Choroid plexus epithelial cell (primary cell): ENCODE results near the gene FBXO41.

ENCODE experiments used
- DNase-seq: peaks from one replicate; pipeline ENCODE4 v3.0.0-alpha.2; 2010; ENCODE audit warnings: low read depth
- H3K4me3 ChIP-seq: 2 replicates; pipeline ENCODE4 v1.5.1; 2011; ENCODE audit warnings: low read depth, mild to moderate bottlenecking, control low read depth, low read length, moderate library complexity
- TF ChIP-seq, protein P1 (sequence below): conservative IDR thresholded peaks from 2 replicates; pipeline ENCODE4 v1.5.1; 2011; ENCODE audit warnings: low read depth, mild to moderate bottlenecking, control low read depth, inconsistent platforms, low read length, moderate library complexity

FBXO41 gene

DNA sequence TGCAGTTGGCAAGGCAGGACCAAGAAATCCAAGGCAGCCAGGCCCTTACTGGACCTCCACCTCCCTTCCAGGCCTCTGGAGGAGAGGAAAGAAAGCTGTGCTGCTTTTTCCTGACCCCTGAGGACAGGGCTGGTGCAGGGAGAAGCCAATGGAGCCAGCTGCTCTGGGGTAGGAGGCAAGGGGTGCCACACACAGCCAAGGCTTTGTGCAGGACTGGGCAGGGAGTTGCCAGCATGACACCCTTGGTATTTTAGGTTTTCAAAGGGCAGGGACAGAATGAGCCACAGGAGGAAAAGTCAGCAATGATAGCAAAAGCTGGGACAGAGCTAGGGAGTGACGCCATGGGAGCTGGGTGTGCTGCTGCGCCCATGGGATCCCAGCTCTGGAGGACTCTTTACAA is 27.3 kb downstream of the FBXO41 start:
- no peak overlapping the region for H3K4me3 ChIP-seq
- DNase-seq = no peak
- TF ChIP-seq, protein P1, sequence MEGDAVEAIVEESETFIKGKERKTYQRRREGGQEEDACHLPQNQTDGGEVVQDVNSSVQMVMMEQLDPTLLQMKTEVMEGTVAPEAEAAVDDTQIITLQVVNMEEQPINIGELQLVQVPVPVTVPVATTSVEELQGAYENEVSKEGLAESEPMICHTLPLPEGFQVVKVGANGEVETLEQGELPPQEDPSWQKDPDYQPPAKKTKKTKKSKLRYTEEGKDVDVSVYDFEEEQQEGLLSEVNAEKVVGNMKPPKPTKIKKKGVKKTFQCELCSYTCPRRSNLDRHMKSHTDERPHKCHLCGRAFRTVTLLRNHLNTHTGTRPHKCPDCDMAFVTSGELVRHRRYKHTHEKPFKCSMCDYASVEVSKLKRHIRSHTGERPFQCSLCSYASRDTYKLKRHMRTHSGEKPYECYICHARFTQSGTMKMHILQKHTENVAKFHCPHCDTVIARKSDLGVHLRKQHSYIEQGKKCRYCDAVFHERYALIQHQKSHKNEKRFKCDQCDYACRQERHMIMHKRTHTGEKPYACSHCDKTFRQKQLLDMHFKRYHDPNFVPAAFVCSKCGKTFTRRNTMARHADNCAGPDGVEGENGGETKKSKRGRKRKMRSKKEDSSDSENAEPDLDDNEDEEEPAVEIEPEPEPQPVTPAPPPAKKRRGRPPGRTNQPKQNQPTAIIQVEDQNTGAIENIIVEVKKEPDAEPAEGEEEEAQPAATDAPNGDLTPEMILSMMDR = no peak

DNA sequence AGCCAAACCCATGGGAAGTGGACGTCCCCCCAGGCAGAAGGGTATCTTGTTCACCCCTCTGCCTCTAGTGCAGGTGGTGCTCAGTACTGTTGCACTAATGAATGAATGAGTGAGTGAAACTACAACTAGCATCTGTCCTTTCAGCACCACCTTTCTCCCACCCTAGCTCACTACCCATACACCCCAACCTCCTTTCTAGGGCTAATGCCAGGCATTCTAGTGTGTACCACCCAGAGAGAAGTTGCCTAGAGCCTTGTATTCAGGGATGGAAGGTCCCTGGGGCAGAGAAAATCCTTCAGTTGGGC is 27.7 kb downstream of the FBXO41 start:
- TF ChIP-seq, protein P1 = no peak
- no peak overlapping the region for H3K4me3 ChIP-seq

DNA sequence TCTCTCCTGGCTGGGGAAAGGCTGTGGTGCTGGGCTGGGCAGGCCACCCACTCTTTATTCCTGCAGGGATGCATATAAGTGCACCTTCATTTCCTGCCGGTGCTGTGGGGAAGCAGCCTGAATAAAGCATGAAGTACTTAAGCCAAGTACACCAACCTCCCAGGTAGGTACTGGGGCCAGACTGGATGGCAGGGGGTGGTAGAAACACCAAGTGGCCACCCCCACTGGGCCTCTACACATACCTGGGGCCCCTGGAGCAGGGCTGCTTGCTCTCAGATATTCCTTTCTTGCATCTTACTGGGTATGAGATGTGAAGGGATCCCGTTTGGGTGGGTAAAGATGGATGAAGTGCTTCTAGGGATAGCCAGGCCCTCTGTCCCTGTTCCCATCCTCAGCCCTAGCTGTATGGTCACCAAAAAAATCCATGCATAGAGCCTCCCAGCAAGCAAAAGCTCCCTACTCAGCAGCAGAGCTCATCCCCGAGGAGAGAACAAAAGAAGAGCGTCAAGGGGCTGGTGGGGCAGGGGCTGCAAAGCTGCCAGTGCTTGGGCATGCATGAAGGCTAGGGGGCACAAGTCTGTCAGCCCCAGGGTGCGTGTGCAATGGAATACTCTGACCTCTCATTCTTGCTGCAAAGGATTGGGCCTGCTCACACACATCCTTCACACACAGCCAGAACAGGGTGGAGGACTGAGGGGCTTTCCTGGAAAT is 28.2 kb downstream of the FBXO41 start:
- no peak overlapping the region for H3K4me3 ChIP-seq
- DNase-seq = no peak
- TF ChIP-seq, protein P1 = no peak

More for the DNA sequence above, 27.7 kb downstream of the FBXO41 start:
- DNase-seq = no peak

DNA sequence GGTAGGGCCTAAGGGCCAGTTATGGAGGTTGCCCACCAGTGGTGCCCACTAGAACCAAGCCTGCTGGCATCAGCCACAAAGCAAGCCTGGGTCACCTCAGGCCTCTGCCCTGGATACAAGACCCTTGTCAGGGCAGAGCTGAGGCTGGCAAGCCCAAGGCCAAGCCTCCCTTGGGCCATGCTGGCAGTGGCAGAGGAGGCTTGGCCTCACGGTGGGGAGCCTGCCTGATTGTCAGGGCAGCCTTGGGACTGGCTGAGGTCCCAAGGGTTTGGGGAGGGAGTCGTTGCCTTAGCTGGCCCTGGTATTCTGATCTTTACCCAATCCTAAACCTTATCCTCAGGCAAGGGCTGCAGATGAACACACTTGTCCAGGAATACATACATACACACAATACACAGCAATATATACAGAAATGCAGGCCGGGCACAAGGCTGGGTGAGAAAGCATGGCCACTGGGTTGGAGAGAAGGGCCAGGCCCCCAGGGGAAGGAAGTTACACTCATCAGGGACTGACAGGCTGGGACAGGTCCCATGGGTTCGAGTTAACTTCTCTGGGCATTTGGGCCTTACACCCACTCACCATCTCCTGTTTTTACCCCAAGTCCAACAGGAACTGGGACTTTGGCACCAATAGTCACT is 29.2 kb downstream of the FBXO41 start:
- TF ChIP-seq, protein P1 = no peak
- no peak overlapping the region for H3K4me3 ChIP-seq
- DNase-seq = no peak

- DNase-seq = no peak
- TF ChIP-seq, protein P1 = no peak
- H3K4me3 ChIP-seq = no peak overlapping the region
These were observed 29.8 kb downstream of the FBXO41 start for GRCh38 chr2:73254343-73255006.

DNA sequence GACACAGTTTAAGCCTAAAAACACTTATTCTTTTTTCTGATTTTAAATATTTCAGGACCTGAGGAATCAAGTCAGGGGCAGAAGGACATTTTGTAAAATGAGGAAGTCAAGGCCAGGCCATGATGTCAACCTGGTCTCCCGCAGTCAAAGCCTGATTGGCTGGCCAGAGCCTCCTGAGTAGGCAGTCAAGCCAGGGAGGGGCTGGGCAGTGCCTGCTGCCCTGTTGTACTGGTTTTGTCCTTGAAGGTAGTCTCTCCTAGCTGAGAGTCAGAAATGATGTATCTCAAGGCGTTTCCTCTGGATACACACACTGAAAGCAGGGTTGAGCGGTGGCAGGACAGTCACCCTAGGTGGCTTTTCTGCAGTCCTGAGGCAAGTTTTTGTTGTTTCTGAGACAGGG is 30.4 kb downstream of the FBXO41 start:
- TF ChIP-seq, protein P1 = no peak
- H3K4me3 ChIP-seq = no peak overlapping the region
- DNase-seq = no peak
